GM12878 (cell line): Measurements from ENCODE around the gene MYO1E.

Experiments used
- CTCF ChIP-seq, 3 experiments: IDR thresholded peaks in 2 of 3; conservative IDR thresholded peaks in 1 of 3; 2 replicates each; pipeline ENCODE4 v1.5.1; 2011; ENCODE audit warnings: low read depth in 3 of 3, low read length in 3 of 3, mild to moderate bottlenecking in 3 of 3, control low read depth in 2 of 3, moderate library complexity in 2 of 3, inconsistent platforms in 1 of 3, mixed read lengths in 1 of 3; ENCODE audit not compliant: control insufficient read depth in 2 of 3, insufficient read depth in 1 of 3; ENCODE audit errors: extremely low read depth in 1 of 3
- EZH2 ChIP-seq: IDR thresholded peaks from 2 replicates; pipeline ENCODE4 v1.6.1; 2012; ENCODE audit warnings: low read depth, mild to moderate bottlenecking, control low read depth, inconsistent platforms, low read length, borderline replicate concordance; ENCODE audit not compliant: control insufficient read depth
- FOXM1 ChIP-seq: IDR thresholded peaks from 2 replicates; pipeline ENCODE4 v1.6.1; 2012; ENCODE audit warnings: low read depth, mild to moderate bottlenecking, inconsistent platforms, low read length, moderate library complexity
- NR2F1 ChIP-seq: fragments of 450-650 bp; conservative IDR thresholded peaks from 2 replicates; pipeline ENCODE4 v1.6.1; 2017; ENCODE audit warnings: mild to moderate bottlenecking
- PBX3 ChIP-seq: IDR thresholded peaks from 2 replicates; pipeline ENCODE4 v1.6.1; 2011; ENCODE audit warnings: mild to moderate bottlenecking, low read depth, low read length, moderate library complexity; ENCODE audit not compliant: insufficient replicate concordance
- POLR2A ChIP-seq: IDR thresholded peaks from 2 replicates; pipeline ENCODE4 v1.6.1; 2011; ENCODE audit warnings: low read depth, mild to moderate bottlenecking, low read length
- POLR2AphosphoS5 ChIP-seq: IDR thresholded peaks from 2 replicates; pipeline ENCODE4 v1.6.1; 2011; ENCODE audit warnings: mild to moderate bottlenecking, low read length, inconsistent platforms
- RAD21 ChIP-seq: IDR thresholded peaks from 2 replicates; pipeline ENCODE4 v1.6.1; 2011; ENCODE audit warnings: mild to moderate bottlenecking, low read depth, low read length, moderate library complexity; ENCODE audit not compliant: insufficient read depth
- ZNF24 ChIP-seq: fragments of 450-650 bp; IDR thresholded peaks from 2 replicates; pipeline ENCODE4 v1.6.1; 2017; ENCODE audit warnings: antibody characterized with exemption, mild to moderate bottlenecking
- ZSCAN29 ChIP-seq: fragments of 450-650 bp; IDR thresholded peaks from 2 replicates; pipeline ENCODE4 v1.6.1; 2017; ENCODE audit warnings: mild to moderate bottlenecking, moderate library complexity

GRCh38 chr15:59206623-59207183 lies 166.0 kb downstream of the MYO1E start, which contains the start of gene LDHAL6B:
- TF ChIP-seq POLR2A = no peak
- no peak for TF ChIP-seq CTCF (IDR thresholded peaks at IDR 0.05 in 2 of 3, conservative IDR thresholded peaks at IDR 0.05 in 1 of 3; ENCODE audit: control insufficient read depth in 2 of 3, extremely low read depth in 1 of 3, insufficient read depth in 1 of 3, low read depth in 3 of 3, low read length in 3 of 3)
- no peak for TF ChIP-seq ZNF24
- no peak for TF ChIP-seq NR2F1
- TF ChIP-seq EZH2 = no peak
- TF ChIP-seq ZSCAN29 = no peak
- TF ChIP-seq FOXM1 = no peak
- no peak for TF ChIP-seq RAD21
- no peak for TF ChIP-seq POLR2AphosphoS5
- no peak for TF ChIP-seq PBX3
